HepG2 (cell line): ENCODE results near the gene ARL4D. TPM values are rescaled to one million over a fixed set of nuclear protein-coding genes. Genes with fewer than 3 reads are reported as not detected.

Experiments used
- ATF5 ChIP-seq: sonication (generic); formaldehyde crosslinking; IDR thresholded peaks from 2 replicates; pipeline ENCODE4 v1.4.0; 2020; ENCODE audit warnings: mild to moderate bottlenecking, low read depth, missing genetic modification reagents
- ATF6 ChIP-seq: sonication (generic); formaldehyde crosslinking; conservative IDR thresholded peaks from 2 replicates; pipeline ENCODE4 v1.4.0; 2020; ENCODE audit warnings: missing genetic modification reagents
- BCL3 ChIP-seq: sonication (generic); formaldehyde crosslinking; IDR thresholded peaks from 2 replicates; pipeline ENCODE4 v1.5.1; 2020; ENCODE audit warnings: mild to moderate bottlenecking, missing genetic modification reagents, moderate library complexity
- CBX5 ChIP-seq: sonication (generic); formaldehyde crosslinking; IDR thresholded peaks from 2 replicates; pipeline ENCODE4 v1.4.0; 2020; ENCODE audit warnings: missing genetic modification reagents, borderline replicate concordance
- HNRNPLL ChIP-seq: fragments of 200-400 bp; formaldehyde crosslinking; IDR thresholded peaks from 2 replicates; pipeline ENCODE4 v1.6.1; 2017; ENCODE audit warnings: mild to moderate bottlenecking, low read depth, low read length; ENCODE audit not compliant: poor library complexity, severe bottlenecking
- MED1 ChIP-seq: sonication (generic); formaldehyde crosslinking; IDR thresholded peaks from 2 replicates; pipeline ENCODE4 v1.4.0; 2020; ENCODE audit warnings: missing genetic modification reagents
- MIER2 ChIP-seq: IDR thresholded peaks from 2 replicates; pipeline ENCODE4 v1.6.1; 2016; ENCODE audit warnings: missing biosample characterization, missing genetic modification reagents
- NFKBIZ ChIP-seq: IDR thresholded peaks from 2 replicates; pipeline ENCODE4 v1.6.1; 2018; ENCODE audit warnings: missing genetic modification reagents, missing compliant biosample characterization
- PHF20 ChIP-seq: sonication (generic); formaldehyde crosslinking; IDR thresholded peaks from 2 replicates; pipeline ENCODE4 v1.5.0; 2020; ENCODE audit warnings: mild to moderate bottlenecking, missing genetic modification reagents
- POLR2G ChIP-seq: fragments of 200-400 bp; formaldehyde crosslinking; IDR thresholded peaks from 2 replicates; pipeline ENCODE4 v1.6.1; 2018; ENCODE audit warnings: mild to moderate bottlenecking, low read depth, low read length, moderate library complexity
- PRDM10 ChIP-seq: sonication (generic); formaldehyde crosslinking; IDR thresholded peaks from 2 replicates; pipeline ENCODE4 v1.4.0; 2020; ENCODE audit warnings: low read depth, missing genetic modification reagents
- RFX3 ChIP-seq: IDR thresholded peaks from 2 replicates; pipeline ENCODE4 v1.6.1; 2016; ENCODE audit warnings: missing biosample characterization, missing genetic modification reagents
- TOE1 ChIP-seq: sonication (generic); formaldehyde crosslinking; IDR thresholded peaks from 2 replicates; pipeline ENCODE4 v1.4.0; 2020; ENCODE audit warnings: mild to moderate bottlenecking, missing genetic modification reagents
- TP53 ChIP-seq: sonication (generic); formaldehyde crosslinking; conservative IDR thresholded peaks from 2 replicates; pipeline ENCODE4 v1.4.0; 2020; ENCODE audit warnings: missing genetic modification reagents
- ZNF207 ChIP-seq: fragments of 450-650 bp; IDR thresholded peaks from 2 replicates; pipeline ENCODE4 v1.6.1; 2016; ENCODE audit warnings: antibody characterized with exemption, borderline replicate concordance
- ZNF30 ChIP-seq: sonication (generic); formaldehyde crosslinking; IDR thresholded peaks from 2 replicates; pipeline ENCODE4 v1.5.0; 2020; ENCODE audit warnings: mild to moderate bottlenecking, missing genetic modification reagents
- ZNF512 ChIP-seq: sonication (generic); formaldehyde crosslinking; IDR thresholded peaks from 2 replicates; pipeline ENCODE4 v1.4.0; 2020; ENCODE audit warnings: mild to moderate bottlenecking, missing genetic modification reagents
- ZNF772 ChIP-seq: sonication (generic); formaldehyde crosslinking; IDR thresholded peaks from 2 replicates; pipeline ENCODE4 v1.5.0; 2020; ENCODE audit warnings: mild to moderate bottlenecking, missing genetic modification reagents
- ZNF782 ChIP-seq: sonication (generic); formaldehyde crosslinking; IDR thresholded peaks from 2 replicates; pipeline ENCODE4 v1.4.0; 2020; ENCODE audit warnings: missing genetic modification reagents, mild to moderate bottlenecking, borderline replicate concordance
- ZSCAN20 ChIP-seq: sonication (generic); formaldehyde crosslinking; IDR thresholded peaks from 2 replicates; pipeline ENCODE4 v1.4.0; 2020; ENCODE audit warnings: missing genetic modification reagents, mild to moderate bottlenecking, borderline replicate concordance
- polyA plus RNA-seq, 8 experiments: library from polyadenylated mRNA; depleted of rRNA in 3 of 8; stranded (reverse) in 7 of 8; unstranded in 1 of 8; fragments of >200 nt; fragmentation: Illumina TruSeq in 4 of 8; extraction: Trizol in 4 of 8; gene quantifications; 2 replicates each; pipeline versions ENCODE4 v1.2.1 to v1.2.3, GENCODE V29; 2011 to 2016; ENCODE audit warnings: low read depth in 4 of 8, missing spikeins in 1 of 8, mixed read lengths in 1 of 8; ENCODE audit not compliant: insufficient read depth in 1 of 8
- total RNA-seq, 5 experiments: library from RNA; depleted of rRNA; stranded (reverse); fragments of >200 nt; fragmentation: Illumina TruSeq; extraction: Trizol; gene quantifications; 2 replicates each; pipeline ENCODE4 v1.2.3, GENCODE V29; 2016; ENCODE audit warnings: low read depth in 1 of 5

ARL4D gene
- total and polyA plus RNA-seq, 2 of the 13 experiments (the other 11 are each of a cell fraction or from before 2014, with no cell fraction given): 9.0 to 25.9 TPM

DNA sequence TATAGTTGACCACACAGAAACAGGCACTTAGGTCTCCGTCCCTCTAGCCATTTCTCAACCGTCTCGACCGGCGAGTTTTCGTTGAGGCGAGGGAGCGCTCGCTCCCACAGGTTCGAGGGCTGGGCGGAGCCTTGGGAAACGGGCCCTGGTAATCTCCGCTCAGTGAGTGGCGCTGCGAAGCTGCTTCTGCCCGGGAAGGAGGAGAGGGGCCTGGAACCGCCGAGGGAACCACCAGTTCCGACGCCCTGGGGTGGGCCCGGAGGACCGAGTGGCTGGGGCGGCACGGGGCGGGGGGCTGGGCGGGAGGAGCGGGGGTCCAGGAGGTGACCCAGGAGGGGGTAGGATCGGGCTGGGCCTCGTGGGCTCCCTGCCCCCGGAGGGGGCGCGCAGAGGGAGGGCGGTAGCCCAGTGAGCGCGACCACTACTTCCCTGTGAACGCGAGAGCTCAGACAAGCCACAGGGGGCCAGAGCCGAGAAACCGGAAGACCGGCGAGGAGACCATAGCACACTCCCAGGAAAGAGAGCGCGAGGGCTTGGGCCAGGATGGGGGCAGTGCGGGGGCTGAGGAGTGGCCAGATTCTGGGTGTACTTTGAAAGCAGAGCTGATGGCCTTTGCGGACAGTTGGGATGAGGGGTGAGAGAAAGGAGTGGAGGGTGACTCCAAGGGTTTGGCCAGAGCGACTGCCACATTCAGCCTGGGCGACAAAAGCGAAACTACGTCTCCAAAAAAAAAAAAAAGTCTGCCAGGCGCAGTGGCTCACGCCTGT is 29.9 kb upstream of the ARL4D start (continued):
- peak; percentile 2 for TF ChIP-seq PRDM10 (CRISPR knock-in tag)
- TF ChIP-seq HNRNPLL: peak; percentile 69
- TF ChIP-seq NFKBIZ (CRISPR knock-in tag): no peak
- no peak for TF ChIP-seq ZNF207
- no peak; the same call in 1 of the 2 replicates for TF ChIP-seq CBX5
- TF ChIP-seq MED1 (CRISPR knock-in tag): no peak; the same call in 1 of the 2 replicates
- no peak; the same call in none of the 2 replicates for TF ChIP-seq ZNF782 (CRISPR knock-in tag)
- peak; percentile 12; the same call in 1 of the 2 replicates for TF ChIP-seq ZSCAN20 (CRISPR knock-in tag)
- peak; percentile 90 for TF ChIP-seq POLR2G
- TF ChIP-seq ZNF30 (CRISPR knock-in tag): 0 out of 2 replicates have a peak, but pooled peaks have one; percentile 27
- TF ChIP-seq TOE1: no peak
- no peak for TF ChIP-seq ZNF512 (CRISPR knock-in tag)
- TF ChIP-seq MIER2: no peak
- 0 out of 2 replicates have a peak, but pooled peaks have one; percentile 56 for TF ChIP-seq ZNF772
- no peak; the same call in 1 of the 2 replicates for TF ChIP-seq ATF6 (CRISPR knock-in tag)
- no peak; the same call in 1 of the 2 replicates for TF ChIP-seq TP53 (CRISPR knock-in tag)
- TF ChIP-seq PHF20 (CRISPR knock-in tag): peak; percentile 59; the same call in 1 of the 2 replicates
- no peak for TF ChIP-seq RFX3 (CRISPR knock-in tag)
- no peak for TF ChIP-seq BCL3 (CRISPR knock-in tag)
- no peak for TF ChIP-seq ATF5 (CRISPR knock-in tag)
